Pancreas (tissue), 10 donors: ENCODE measurements around the gene SLC49A3. TPM values are rescaled to one million over a fixed set of nuclear protein-coding genes. Genes with fewer than 3 reads are reported as not detected.

Experiments used
- ATAC-seq, 4 donors: fragments of 200-7000 bp; cut with Tn5 transposase; one replicate each; pipeline versions ENCODE4 v1.8.0 to v1.9.1; 2020; ENCODE audit warnings: mild to moderate bottlenecking in 4 of 4, moderate library complexity in 4 of 4
- DNase-seq, 6 donors: peaks; one replicate each; pipeline ENCODE4 v3.0.0-alpha.2; 2020
- FAIRE-seq: peaks from 2 replicates; lab custom pipeline; 2012; peaks lifted over from hg19 to GRCh38; lab: Jason Lieb, UNC
- H3K27ac ChIP-seq, 4 donors: fragments of 200-600 bp; sonication (generic); 1 replicate in 3 of 4; 2 replicates in 1 of 4; pipeline versions ENCODE4 v1.5.0 to v1.8.0; 2020
- H3K27me3 ChIP-seq, 4 donors: fragments of 200-600 bp; one replicate each; pipeline ENCODE4 v1.8.0; 2021
- H3K36me3 ChIP-seq, 3 donors: fragments of 200-600 bp; sonication (generic) in 1 of 3; one replicate each; pipeline versions ENCODE4 v1.5.0 to v1.8.0; 2020 to 2021
- H3K4me1 ChIP-seq, 3 donors: fragments of 200-600 bp; one replicate each; pipeline ENCODE4 v1.8.0; 2021
- H3K4me3 ChIP-seq, 4 donors: fragments of 200-600 bp; sonication (generic) in 2 of 4; one replicate each; pipeline versions ENCODE4 v1.5.0 to v1.8.0; 2020 to 2021
- H3K9me3 ChIP-seq, 4 donors: fragments of 200-600 bp; one replicate each; pipeline ENCODE4 v1.8.0; 2021
- CTCF ChIP-seq, 4 donors: fragments of 200-600 bp; sonication (generic) in 3 of 4; IDR thresholded peaks; one replicate each; pipeline versions ENCODE4 v1.5.0 to v1.8.0; 2021; ENCODE audit warnings: antibody characterized with exemption in 4 of 4
- WGBS, 2 donors: extraction: QIAGEN DNeasy Blood & Tissue Kit; methylation state at CpG; one replicate each; pipeline ENCODE4 v1.1.7; 2013; 5-methylcytosine and 5-hydroxymethylcytosine counted together
- intact Hi-C, 3 donors: fragments of 100-400 bp; cut with DNase I; formaldehyde crosslinking; loops; one replicate each; pipeline versions ENCODE4 v1.11.1 to v1.14.2; 2022
- polyA plus RNA-seq, 2 donors: library from polyadenylated mRNA; stranded (reverse); fragments of 200-250 nt; gene quantifications; one replicate each; pipeline ENCODE4 v1.2.3, GENCODE V29; 2013
- total RNA-seq, 6 donors: library from RNA; stranded (reverse); fragmentation: NEBNext Ultra II Directional in 4 of 6; extraction: Animal tissue kit (Norgen Biotek cat#: 25700) in 4 of 6; gene quantifications; one replicate each; pipeline versions ENCODE4 v1.2.1 to v1.2.4, GENCODE V29; 2021 to 2023
- donor health status: healthy with polysubstance abuse.
- donor health status: DM: no; HTN: no; CAD: no; lungs with moderate emphysema.
- donor health status: DM: no; HTN: no; CAD: no.
- donor health status: control.
- donor health status: control.
- donor health status: Bipolar disorder and iron deficiency.
- donor health status: DM: yes; HTN: yes; CAD: no.
- donor health status: DM: no; HTN: no; CAD: no.
- donor health status: DM: no; HTN: no; CAD: no.
- donor health status: DM: yes; HTN: yes; CAD: no.

The SLC49A3 gene
- total and polyA plus RNA-seq, 8 donors, result 3.3 to 20.8 (median 6.1) TPM

GRCh38 chr4:651884-652642 lies 36.9 kb downstream of the SLC49A3 start:
- H3K36me3 ChIP-seq, result no peaks in the 10 kb centered on the region
- no peak for ATAC-seq
- TF ChIP-seq CTCF (IDR thresholded peaks at IDR 0.05), result no peak
- H3K4me1 ChIP-seq, result no peaks in the 10 kb centered on the region
- no peaks in the 10 kb centered on the region for H3K27me3 ChIP-seq
- H3K4me3 ChIP-seq, result no peak overlapping the region
- FAIRE-seq, result no peak
- no peak overlapping the region for H3K27ac ChIP-seq
- intact Hi-C loops, result no loop called here
- H3K9me3 ChIP-seq, result no peaks in the 10 kb centered on the region
- 49 to 54% methylated on average over 24 of the region's 24 CpGs for WGBS, 2 donors
- peak in 1 of 6 donors; percentile 25 for DNase-seq

DNA sequence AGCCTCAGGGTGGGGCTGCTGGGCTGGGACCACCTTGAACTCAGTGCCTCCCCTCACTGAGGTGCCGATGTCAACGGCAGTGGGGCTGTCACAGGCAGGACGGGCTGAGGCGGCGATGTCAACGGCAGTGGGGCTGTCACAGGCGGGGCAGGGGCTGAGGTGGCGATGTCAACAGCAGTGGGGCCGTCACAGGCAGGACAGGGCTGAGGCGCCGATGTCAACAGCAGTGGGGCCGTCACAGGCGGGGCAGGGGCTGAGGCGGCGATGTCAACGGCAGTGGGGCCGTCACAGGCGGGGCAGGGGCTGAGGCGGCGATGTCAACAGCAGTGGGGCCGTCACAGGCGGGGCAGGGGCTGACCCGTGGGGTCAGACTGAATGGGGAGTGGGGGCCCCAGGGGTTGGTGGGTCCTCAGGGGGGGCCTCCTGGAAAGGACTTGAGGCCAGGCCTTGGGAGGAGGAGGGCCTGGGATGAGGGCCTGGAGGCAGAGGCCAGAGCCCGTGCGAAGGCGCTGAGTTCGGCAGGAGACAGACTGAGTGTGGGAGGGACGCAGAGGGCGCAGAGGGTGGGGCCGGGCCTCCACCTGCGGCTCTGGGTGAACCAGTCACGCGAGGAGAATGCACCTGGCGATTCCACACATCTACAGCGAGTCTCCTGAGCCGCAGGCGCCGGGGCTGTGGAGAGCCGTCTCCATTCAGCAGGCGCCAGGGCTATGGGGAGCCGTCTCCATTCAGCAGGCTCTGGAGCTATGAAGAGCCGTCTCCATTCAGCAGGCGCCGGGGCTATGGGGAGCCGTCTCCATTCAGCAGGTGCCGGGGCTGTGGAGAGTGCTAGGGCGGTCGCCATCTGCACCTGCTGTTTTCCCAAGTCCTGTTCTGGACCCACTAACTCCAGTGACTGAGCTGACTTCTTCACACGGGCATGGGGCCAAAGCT lies 37.7 kb downstream of the SLC49A3 start:
- Histone ChIP-seq H3K4me3 (no peak overlapping the region), H3K27me3 (no peaks in the 10 kb centered on the region), H3K36me3 (no peaks in the 10 kb centered on the region), H3K27ac (no peak overlapping the region), H3K4me1 (no peaks in the 10 kb centered on the region), H3K9me3 (no peaks in the 10 kb centered on the region)
- FAIRE-seq (no peak), DNase-seq (peak in 2 of 6 donors; percentile 12 to 74), ATAC-seq (peak in 3 of 4 donors; percentile 9 to 58 (median 44))
- TF ChIP-seq CTCF (IDR thresholded peaks at IDR 0.05), result no peak
- intact Hi-C loops, result no loop called here
- WGBS, 2 donors, result 28 to 38% methylated on average over 41 to 49 of the region's 49 CpGs

DNA sequence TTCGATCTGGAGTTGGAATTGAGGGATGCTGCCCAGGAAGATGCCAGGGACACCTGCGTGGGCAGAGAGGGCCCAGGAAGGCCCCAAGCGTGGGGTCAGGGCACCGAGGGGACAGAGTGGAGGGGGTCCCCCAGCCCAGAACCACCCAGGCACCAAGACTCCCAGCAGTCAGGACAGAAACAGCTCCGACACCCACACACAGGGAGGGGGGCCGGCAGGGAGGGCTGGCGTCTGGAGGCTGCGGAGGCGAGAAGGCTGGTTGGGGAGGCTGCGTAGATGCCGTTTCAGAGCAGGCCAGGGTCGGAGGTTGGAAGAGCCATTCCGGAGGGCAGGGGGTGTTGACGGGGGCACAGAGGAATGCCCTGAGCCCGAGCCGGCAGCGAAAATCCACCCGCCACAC lies 38.5 kb downstream of the SLC49A3 start:
- intact Hi-C loops, result no loop called here

GRCh38 chr4:649751-650310 lies 39.1 kb downstream of the SLC49A3 start:
- no peak for FAIRE-seq
- 78 to 88% methylated on average over 12 to 13 of the region's 13 CpGs for WGBS, 2 donors
- H3K4me1 ChIP-seq, result no peaks in the 10 kb centered on the region
- no peak overlapping the region for H3K27ac ChIP-seq
- no peak for TF ChIP-seq CTCF (IDR thresholded peaks at IDR 0.05)
- peak in 1 of 6 donors; percentile 11 for DNase-seq
- no peaks in the 10 kb centered on the region for H3K27me3 ChIP-seq
- no peak overlapping the region for H3K4me3 ChIP-seq
- no peaks in the 10 kb centered on the region for H3K9me3 ChIP-seq
- no peaks in the 10 kb centered on the region for H3K36me3 ChIP-seq
- no peak for ATAC-seq
- intact Hi-C loops, result no loop called here

More for the DNA sequence above, 38.5 kb downstream of the SLC49A3 start:
- Histone ChIP-seq H3K4me3 (no peak overlapping the region), H3K9me3 (no peaks in the 10 kb centered on the region), H3K27me3 (no peaks in the 10 kb centered on the region), H3K27ac (no peak overlapping the region), H3K4me1 (no peaks in the 10 kb centered on the region), H3K36me3 (no peaks in the 10 kb centered on the region)
- TF ChIP-seq CTCF (IDR thresholded peaks at IDR 0.05), result no peak
- ATAC-seq (no peak), FAIRE-seq (no peak), DNase-seq (peak in 1 of 6 donors; percentile 7)
- WGBS, 2 donors, result 76 to 82% methylated on average over 18 of the region's 18 CpGs
